Prostate gland (tissue), 2 donors: ENCODE results near the gene WDFY1. TPM values are rescaled to one million over a fixed set of nuclear protein-coding genes. Genes with fewer than 3 reads are reported as not detected.
A peak's percentile ranks its signal among the peaks of the same experiment; 100 is the strongest.

Experiments used
- DNase-seq: peaks from one replicate; pipeline ENCODE4 v3.0.0-alpha.2; 2019; ENCODE audit warnings: low spot score
- H3K27ac ChIP-seq, 2 donors: fragments of 200-600 bp; sonication (generic); 2 replicates each; pipeline ENCODE4 v1.5.1; 2017 to 2019
- H3K27me3 ChIP-seq: fragments of 200-600 bp; sonication (generic); replicated peaks from 2 replicates; pipeline ENCODE4 v1.5.1; 2019; ENCODE audit not compliant: insufficient read depth
- H3K36me3 ChIP-seq, 2 donors: fragments of 200-600 bp; sonication (generic); 1 replicate in 1 of 2; 2 replicates in 1 of 2; pipeline versions ENCODE4 v1.5.1 to v1.8.1; 2017 to 2019
- H3K4me1 ChIP-seq: fragments of 200-600 bp; sonication (generic); replicated peaks from 2 replicates; pipeline ENCODE4 v1.5.1; 2019
- H3K4me3 ChIP-seq, 2 donors: fragments of 200-600 bp; sonication (generic); 2 replicates each; pipeline ENCODE4 v1.5.1; 2017 to 2019
- H3K9me3 ChIP-seq: fragments of 200-600 bp; sonication (generic); 2 replicates; pipeline ENCODE4 v1.5.1; 2017
- CTCF ChIP-seq, 4 experiments: fragments of 200-600 bp in 2 of 4; fragments of 450-650 bp in 2 of 4; sonication (generic) in 2 of 4; IDR thresholded peaks; 1 replicate in 3 of 4; 2 replicates in 1 of 4; pipeline ENCODE4 v1.5.1; 2016 to 2019; ENCODE audit warnings: antibody characterized with exemption in 4 of 4, mild to moderate bottlenecking in 2 of 4, moderate library complexity in 2 of 4
- POLR2A ChIP-seq: fragments of 450-650 bp; IDR thresholded peaks from one replicate; pipeline ENCODE4 v1.6.1; 2016; ENCODE audit warnings: antibody characterized with exemption, mild to moderate bottlenecking
- POLR2AphosphoS5 ChIP-seq: sonication (generic); formaldehyde crosslinking; IDR thresholded peaks from one replicate; pipeline ENCODE4 v1.6.1; 2017; ENCODE audit warnings: antibody characterized with exemption
- WGBS: methylation state at CpG from one replicate; pipeline ENCODE4 v1.1.5; 2018; 5-methylcytosine and 5-hydroxymethylcytosine counted together
- intact Hi-C: fragments of 100-400 bp; cut with DNase I; formaldehyde crosslinking; loops from one replicate; pipeline ENCODE4 v1.14.2; 2022
- total RNA-seq, 2 donors: library from RNA; depleted of rRNA; stranded (reverse); fragments of >200 nt; gene quantifications; one replicate each; pipeline ENCODE4 v1.1.0, GENCODE V29; 2016

WDFY1 gene
- total RNA-seq, 2 donors from 2014 or later: 38.8 to 42.9 TPM

DNA sequence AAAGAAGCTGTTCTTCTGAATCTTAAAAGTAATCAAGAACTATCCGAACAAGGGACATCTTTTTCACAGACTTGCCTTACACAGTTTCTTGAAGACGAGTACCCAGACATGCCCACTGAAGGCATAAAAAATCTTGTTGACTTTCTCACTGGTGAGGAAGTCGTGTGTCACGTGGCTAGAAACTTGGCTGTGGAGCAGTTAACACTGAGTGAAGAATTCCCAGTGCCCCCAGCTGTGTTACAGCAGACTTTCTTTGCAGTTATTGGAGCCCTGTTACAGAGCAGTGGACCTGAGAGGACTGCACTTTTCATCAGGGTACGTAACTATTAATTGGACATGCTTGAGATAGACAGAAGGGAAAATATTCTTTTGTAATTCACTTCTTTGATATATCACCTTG is 14.6 kb upstream of the WDFY1 start:
- H3K4me1 ChIP-seq: peaks cover 6% of the 10 kb centered on the region

GRCh38 chr2:223957092-223957851 is 12.1 kb upstream of the WDFY1 start, which contains the start of gene MRPL44:
TSS of gene MRPL44 (plus strand) at chr2:223957463. CDS start at chr2:223957473, 10 bp downstream.
- H3K4me1 ChIP-seq: peaks cover 6% of the 10 kb centered on the region
- intact Hi-C loops: no loop called here
- DNase-seq: peak; percentile 97

More for the DNA sequence above, 14.6 kb upstream of the WDFY1 start:
- H3K36me3 ChIP-seq: no peaks in the 10 kb centered on the region
- H3K27me3 ChIP-seq: no peaks in the 10 kb centered on the region
- H3K4me3 ChIP-seq: no peak overlapping the region
- no peak overlapping the region for H3K27ac ChIP-seq
- intact Hi-C loops: no loop called here
- 27% methylated on average over 5 of the region's 5 CpGs for WGBS
- no peaks in the 10 kb centered on the region for H3K9me3 ChIP-seq
- DNase-seq: peak; percentile 54
- no peak for TF ChIP-seq POLR2A
- peak; percentile 57 for TF ChIP-seq POLR2AphosphoS5
- TF ChIP-seq CTCF (IDR thresholded peaks at IDR 0.05): no peak

DNA sequence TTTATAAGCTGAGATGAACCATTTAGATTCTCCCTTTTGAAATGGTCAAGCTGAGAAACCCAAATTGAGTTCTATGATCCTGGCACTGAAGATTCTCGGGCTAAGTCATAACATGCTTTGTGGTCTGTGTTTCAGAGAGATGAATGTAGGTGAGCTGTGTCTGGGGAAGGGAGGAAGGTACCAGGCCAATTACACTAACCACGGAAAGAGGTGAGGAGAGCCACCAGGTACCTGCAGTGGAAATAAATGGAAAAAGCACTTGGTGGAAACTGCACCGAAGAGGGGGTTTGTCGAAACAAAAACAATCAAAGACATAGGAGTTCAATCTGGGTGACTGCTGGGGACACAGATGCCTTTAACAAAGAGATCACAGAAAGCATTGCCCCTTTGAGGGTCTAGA is 11.2 kb upstream of the WDFY1 start:
- Histone ChIP-seq H3K4me1 (peaks cover 10% of the 10 kb centered on the region), H3K9me3 (no peaks in the 10 kb centered on the region), H3K27me3 (no peaks in the 10 kb centered on the region), H3K4me3 (no peak overlapping the region), H3K27ac (peak overlapping the region; percentile 78 to 86), H3K36me3 (no peaks in the 10 kb centered on the region)
- no peak for TF ChIP-seq POLR2A
- peak; percentile 5 for TF ChIP-seq POLR2AphosphoS5
- whole genome bisulfite sequencing: 57% methylated on average over 4 of the region's 4 CpGs
- DNase-seq: peak; percentile 15
- intact Hi-C loops: no loop called here

More at GRCh38 chr2:223957092-223957851, 12.1 kb upstream of the WDFY1 start, which contains the start of gene MRPL44:
- peak within 1 kb of the TSS; percentile 91 to 92 for H3K4me3 ChIP-seq
- H3K9me3 ChIP-seq: no peaks in the 10 kb centered on the region
- TF ChIP-seq POLR2A (peak; percentile 72), CTCF (IDR thresholded peaks at IDR 0.05) (peak in 3 of 4 experiments; percentile 11 to 34 (median 26)), POLR2AphosphoS5 (peak; percentile 97)
- H3K36me3 ChIP-seq: no peaks in the 10 kb centered on the region
- H3K27ac ChIP-seq: peak within 1 kb of the TSS; percentile 78 to 86
- no peaks in the 10 kb centered on the region for H3K27me3 ChIP-seq
- WGBS: under 1% methylated on average over 50 of the region's 65 CpGs

GRCh38 chr2:223954401-223954800 is 9.3 kb upstream of the WDFY1 start:
- H3K27me3 ChIP-seq: no peaks in the 10 kb centered on the region
- H3K4me1 ChIP-seq: peaks cover 4% of the 10 kb centered on the region
- no peak for TF ChIP-seq CTCF (IDR thresholded peaks at IDR 0.05)
- TF ChIP-seq POLR2A: no peak
- TF ChIP-seq POLR2AphosphoS5: no peak
- intact Hi-C loops: no loop called here
- H3K4me3 ChIP-seq: no peak overlapping the region
- H3K36me3 ChIP-seq: no peaks in the 10 kb centered on the region
- 86% methylated on average over 3 of the region's 3 CpGs for WGBS
- DNase-seq: no peak
- H3K27ac ChIP-seq: no peak overlapping the region
- no peaks in the 10 kb centered on the region for H3K9me3 ChIP-seq

DNA sequence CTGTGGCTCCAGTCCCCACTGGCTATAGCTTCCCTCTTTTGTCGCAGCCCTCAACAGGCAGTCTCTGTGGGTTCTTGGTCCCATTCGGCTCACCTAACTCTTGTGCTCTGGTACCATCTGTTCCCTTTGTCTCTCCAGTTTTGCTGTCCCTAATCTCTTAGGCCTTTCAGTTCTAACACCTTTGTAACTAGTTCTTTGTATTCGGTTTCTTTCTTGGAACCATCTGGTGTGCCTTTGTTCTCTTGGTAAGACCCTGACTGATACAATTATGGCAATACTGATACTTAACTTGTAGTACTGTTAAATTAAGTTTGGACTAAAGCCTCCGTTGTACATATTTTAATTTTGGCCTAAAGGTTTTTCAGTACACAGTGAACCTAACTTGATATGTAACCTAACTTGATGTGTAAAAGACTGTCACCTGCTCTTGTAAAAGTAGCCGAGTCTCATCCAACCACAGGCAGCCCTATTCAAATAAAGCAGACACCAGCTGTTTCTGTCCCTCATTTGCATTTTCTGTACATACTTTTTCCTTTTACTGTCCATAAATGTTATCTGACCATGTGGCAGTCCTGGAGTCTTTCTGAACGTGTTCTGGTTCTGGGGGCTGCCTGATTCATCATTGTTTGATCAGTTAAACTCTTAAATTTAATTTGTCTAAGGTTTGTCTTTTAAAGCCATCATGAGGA is 7.3 kb upstream of the WDFY1 start:
- Histone ChIP-seq H3K27ac (peak overlapping the region; percentile 2 to 69), H3K36me3 (no peaks in the 10 kb centered on the region), H3K4me1 (peaks cover 4% of the 10 kb centered on the region), H3K9me3 (no peaks in the 10 kb centered on the region), H3K27me3 (no peaks in the 10 kb centered on the region), H3K4me3 (no peak overlapping the region)
- no peak for DNase-seq
- 61% methylated on average over 6 of the region's 6 CpGs for WGBS
- intact Hi-C loops: no loop called here
- TF ChIP-seq POLR2A (no peak), CTCF (IDR thresholded peaks at IDR 0.05) (no peak), POLR2AphosphoS5 (peak; percentile 18)
